IMR-90 (cell line): ENCODE data around the gene FOXO1. TPM values are rescaled to one million over a fixed set of nuclear protein-coding genes. Genes with fewer than 3 reads are reported as not detected.

Source experiments
- ATAC-seq: fragments of 200-7000 bp; cut with Tn5 transposase; 2 replicates; pipeline ENCODE4 v1.9.1; 2020; ENCODE audit warnings: low read depth, mild to moderate bottlenecking, moderate library complexity
- BruUV-seq: library from RNA; stranded (reverse); fragments of 400-500 nt; replicated peaks from 2 replicates; lab custom pipeline; 2021; lab: Mats Ljungman, UMichigan
- CTCF ChIA-PET: fragments of 300-600 bp; formaldehyde crosslinking; extraction: SDS; loops from one replicate; lab custom pipeline; 2021; ENCODE audit warnings: antibody characterized with exemption; lab: Yijun Ruan, JAX
- POLR2A ChIA-PET: fragments of 300-600 bp; sonication (Branson Sonifier 250); formaldehyde crosslinking; loops from one replicate; lab custom pipeline; 2022; ENCODE audit warnings: antibody characterized with exemption; ENCODE audit not compliant: unreplicated experiment; lab: Charles Lee
- DNase-seq: peaks from one replicate; pipeline ENCODE4 v3.0.0; 2013
- H2AFZ ChIP-seq: replicated peaks from 2 replicates; pipeline ENCODE3; 2013; ENCODE audit warnings: low read length, mild to moderate bottlenecking; ENCODE audit not compliant: poor library complexity
- H2AK5ac ChIP-seq: 2 replicates; pipeline ENCODE4 v1.6.1; 2013; ENCODE audit warnings: low read depth, low read length, inconsistent platforms
- H2AK9ac ChIP-seq: replicated peaks from 2 replicates; pipeline ENCODE3; 2013; ENCODE audit warnings: mild to moderate bottlenecking, low read depth, low read length, moderate library complexity; ENCODE audit not compliant: poor library complexity
- H2BK120ac ChIP-seq: 2 replicates; pipeline ENCODE4 v1.6.1; 2013; ENCODE audit warnings: low read depth, low read length, inconsistent platforms
- H2BK15ac ChIP-seq: 3 replicates; pipeline ENCODE4 v1.6.1; 2013; ENCODE audit warnings: low read depth, low read length, inconsistent platforms
- H2BK20ac ChIP-seq: 2 replicates; pipeline ENCODE4 v1.6.1; 2013; ENCODE audit warnings: low read depth, mild to moderate bottlenecking, inconsistent platforms, low read length, moderate library complexity
- H2BK5ac ChIP-seq: 2 replicates; pipeline ENCODE4 v1.6.1; 2013; ENCODE audit warnings: mild to moderate bottlenecking, low read depth, low read length, inconsistent platforms; ENCODE audit not compliant: poor library complexity, severe bottlenecking
- H3K14ac ChIP-seq: replicated peaks from 2 replicates; pipeline ENCODE4 v1.6.1; 2013; ENCODE audit warnings: low read depth, low read length, inconsistent platforms
- H3K18ac ChIP-seq: 2 replicates; pipeline ENCODE4 v1.6.1; 2013; ENCODE audit warnings: low read depth, low read length, control low read depth
- H3K23ac ChIP-seq: 2 replicates; pipeline ENCODE4 v1.6.1; 2013; ENCODE audit warnings: low read depth, low read length, inconsistent platforms
- H3K27ac ChIP-seq: 2 replicates; pipeline ENCODE4 v1.5.1; 2013; ENCODE audit warnings: mild to moderate bottlenecking, control low read depth, low read length; ENCODE audit not compliant: insufficient read depth
- H3K27me3 ChIP-seq: 2 replicates; pipeline ENCODE4 v1.6.1; 2013; ENCODE audit warnings: low read length; ENCODE audit not compliant: control insufficient read depth, insufficient read depth
- H3K36me3 ChIP-seq: 2 replicates; pipeline ENCODE4 v1.6.1; 2013; ENCODE audit warnings: low read length, mixed read lengths; ENCODE audit not compliant: control insufficient read depth, insufficient read depth
- H3K4ac ChIP-seq: 2 replicates; pipeline ENCODE4 v1.6.1; 2013; ENCODE audit warnings: low read depth, low read length, inconsistent platforms
- H3K4me1 ChIP-seq: 2 replicates; pipeline ENCODE4 v1.6.1; 2013; ENCODE audit warnings: low read length, mixed read lengths; ENCODE audit not compliant: control insufficient read depth, insufficient read depth
- H3K4me2 ChIP-seq: 2 replicates; pipeline ENCODE4 v1.6.1; 2013; ENCODE audit warnings: low read depth, mild to moderate bottlenecking, control low read depth, low read length, moderate library complexity
- H3K4me3 ChIP-seq: 2 replicates; pipeline ENCODE4 v1.5.1; 2013; ENCODE audit warnings: low read depth, mild to moderate bottlenecking, control low read depth, low read length, moderate library complexity; ENCODE audit not compliant: insufficient read depth
- H3K56ac ChIP-seq: 2 replicates; pipeline ENCODE4 v1.6.1; 2013; ENCODE audit warnings: low read length, inconsistent platforms; ENCODE audit not compliant: insufficient read depth; ENCODE audit errors: extremely low read depth
- H3K79me1 ChIP-seq, 2 experiments: 2 replicates each; pipeline ENCODE4 v1.6.1; 2013; ENCODE audit warnings: low read length in 2 of 2, inconsistent platforms in 1 of 2, low read depth in 1 of 2
- H3K9ac ChIP-seq: 2 replicates; pipeline ENCODE4 v1.6.1; 2013; ENCODE audit warnings: low read depth, low read length, control low read depth
- H3K9me1 ChIP-seq: 2 replicates; pipeline ENCODE4 v1.6.1; 2013; ENCODE audit warnings: low read length, inconsistent platforms; ENCODE audit not compliant: insufficient read depth
- H3K9me3 ChIP-seq: 2 replicates; pipeline ENCODE4 v1.6.1; 2013; ENCODE audit warnings: low read length; ENCODE audit not compliant: control insufficient read depth, insufficient read depth
- H4K20me1 ChIP-seq: 2 replicates; pipeline ENCODE4 v1.6.1; 2013; ENCODE audit warnings: low read length, inconsistent platforms; ENCODE audit not compliant: insufficient read depth
- H4K5ac ChIP-seq: 2 replicates; pipeline ENCODE4 v1.6.1; 2013; ENCODE audit warnings: mild to moderate bottlenecking, low read depth, low read length, control low read depth
- H4K8ac ChIP-seq, 2 experiments: 2 replicates each; pipeline ENCODE4 v1.6.1; 2013; ENCODE audit warnings: low read depth in 2 of 2, low read length in 2 of 2, control low read depth in 1 of 2, inconsistent platforms in 1 of 2
- H4K91ac ChIP-seq: 2 replicates; pipeline ENCODE4 v1.6.1; 2013; ENCODE audit warnings: low read depth, low read length, inconsistent platforms; ENCODE audit not compliant: insufficient read depth
- CEBPB ChIP-seq: IDR thresholded peaks from 2 replicates; pipeline ENCODE4 v1.6.1; 2012; ENCODE audit warnings: low read depth, low read length, improper control_type of control experiment
- MAFK ChIP-seq: IDR thresholded peaks from 2 replicates; pipeline ENCODE4 v1.6.1; 2012; ENCODE audit warnings: low read depth, low read length, improper control_type of control experiment
- MAZ ChIP-seq: IDR thresholded peaks from 2 replicates; pipeline ENCODE4 v1.6.1; 2012; ENCODE audit warnings: low read depth, mild to moderate bottlenecking, low read length, improper control_type of control experiment, moderate library complexity, borderline replicate concordance
- NFE2L2 ChIP-seq: fragments of 150-350 bp; IDR thresholded peaks from 2 replicates; pipeline ENCODE4 v1.6.1; 2016; ENCODE audit warnings: low read depth, mild to moderate bottlenecking, low read length
- POLR2A ChIP-seq: IDR thresholded peaks from 2 replicates; pipeline ENCODE4 v1.6.1; 2012; ENCODE audit warnings: mild to moderate bottlenecking, low read depth, low read length
- RAD21 ChIP-seq: IDR thresholded peaks from 2 replicates; pipeline ENCODE4 v1.6.1; 2012; ENCODE audit warnings: low read length, improper control_type of control experiment
- RFX5 ChIP-seq: IDR thresholded peaks from 2 replicates; pipeline ENCODE4 v1.8.0; 2012; ENCODE audit warnings: low read depth, mild to moderate bottlenecking, low read length, moderate library complexity
- WGBS, 2 experiments: methylation state at CpG; one replicate each; pipeline versions ENCODE4 v1.1.5 to v1.1.7; 2013; ENCODE audit warnings: missing lambda C conversion rate in 2 of 2; ENCODE audit not compliant: insufficient read length in 1 of 2; ENCODE audit errors: extremely low coverage in 2 of 2; 5-methylcytosine and 5-hydroxymethylcytosine counted together
- dilution Hi-C: fragments of 300-500 bp; cut with HindIII; formaldehyde crosslinking; loops from one replicate; pipeline ENCODE4 v1.14.3; 2018; ENCODE audit warnings: low sequenced_read_pairs; ENCODE audit not compliant: unreplicated experiment
- in situ Hi-C: fragments of 300-500 bp; cut with MboI; formaldehyde crosslinking; loops from 3 replicates; pipeline ENCODE4 v1.14.3; 2019; ENCODE audit warnings: low sequenced_read_pairs, inconsistent platforms, mixed read lengths
- intact Hi-C: fragments of 100-400 bp; cut with micrococcal nuclease; formaldehyde crosslinking; loops from 2 replicates; pipeline ENCODE4 v1.10.0; 2022
- polyA plus RNA-seq, 3 experiments: library from polyadenylated mRNA; depleted of rRNA; stranded (reverse); fragments of >200 nt; gene quantifications; 2 replicates each; pipeline ENCODE4 v1.2.3, GENCODE V29; 2012; ENCODE audit warnings: low replicate concordance in 1 of 3
- total RNA-seq: library from RNA; depleted of rRNA; stranded (reverse); fragments of >200 nt; gene quantifications from 2 replicates; pipeline ENCODE4 v1.2.3, GENCODE V29; 2012
- TF ChIP-seq, protein P1 (sequence below): fragments of 150-350 bp; IDR thresholded peaks from 2 replicates; pipeline ENCODE4 v1.6.1; 2017; ENCODE audit warnings: mild to moderate bottlenecking, antibody characterized with exemption, low read length, low read depth

Gene FOXO1
- total and polyA plus RNA-seq, 2 of the 4 experiments (the other 2 are of a cell fraction), result 0.12 to 0.18 TPM

DNA sequence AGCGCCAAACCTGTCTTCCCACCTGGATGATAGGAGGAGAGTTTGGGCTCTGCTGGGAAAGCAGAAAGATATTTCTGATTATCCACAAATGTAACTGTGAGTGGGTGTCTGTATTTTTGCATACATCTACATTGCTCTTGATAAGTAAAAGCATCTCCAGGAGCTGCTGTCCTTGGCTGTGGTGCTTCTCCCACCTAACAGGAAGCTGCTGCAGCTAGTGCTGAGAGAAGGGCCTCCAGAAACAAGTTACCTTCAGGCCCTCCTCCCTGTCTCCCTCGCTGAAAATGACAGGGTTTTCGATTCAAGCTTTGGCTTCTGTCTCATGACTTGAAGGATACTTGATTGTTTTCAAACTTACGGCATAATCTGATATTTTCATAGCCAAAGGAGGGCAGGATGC, 90.1 kb downstream of the FOXO1 start:
- TF ChIP-seq RFX5 (no peak), MAZ (no peak), POLR2A (no peak), MAFK (no peak), NFE2L2 (no peak), RAD21 (no peak), CEBPB (no peak)
- TF ChIP-seq, protein P1, sequence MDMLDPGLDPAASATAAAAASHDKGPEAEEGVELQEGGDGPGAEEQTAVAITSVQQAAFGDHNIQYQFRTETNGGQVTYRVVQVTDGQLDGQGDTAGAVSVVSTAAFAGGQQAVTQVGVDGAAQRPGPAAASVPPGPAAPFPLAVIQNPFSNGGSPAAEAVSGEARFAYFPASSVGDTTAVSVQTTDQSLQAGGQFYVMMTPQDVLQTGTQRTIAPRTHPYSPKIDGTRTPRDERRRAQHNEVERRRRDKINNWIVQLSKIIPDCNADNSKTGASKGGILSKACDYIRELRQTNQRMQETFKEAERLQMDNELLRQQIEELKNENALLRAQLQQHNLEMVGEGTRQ, result no peak

More for the DNA sequence above, 90.1 kb downstream of the FOXO1 start:
- H3K18ac ChIP-seq, result no peak overlapping the region
- no peak overlapping the region for H3K27ac ChIP-seq
- H2AK5ac ChIP-seq, result no peak overlapping the region
- no peak overlapping the region for H2AFZ ChIP-seq
- H3K4ac ChIP-seq, result no peak overlapping the region
- no peaks in the 10 kb centered on the region for H3K79me1 ChIP-seq
- CTCF ChIA-PET, result no interaction called here
- no peak overlapping the region for H3K14ac ChIP-seq
- POLR2A ChIA-PET, result no interaction called here
- intact Hi-C loops (no loop called here), dilution Hi-C loops (no loop called here), in situ Hi-C loops (no loop called here)
- H4K8ac ChIP-seq, result no peak overlapping the region
- H3K56ac ChIP-seq, result no peak overlapping the region
- H3K9me3 ChIP-seq, result no peaks in the 10 kb centered on the region
- no peak overlapping the region for H2BK15ac ChIP-seq
- H3K9me1 ChIP-seq, result no peaks in the 10 kb centered on the region
- no peak overlapping the region for H2BK5ac ChIP-seq
- no peak overlapping the region for H4K91ac ChIP-seq
- no peak overlapping the region for H3K9ac ChIP-seq
- H3K23ac ChIP-seq, result no peak overlapping the region
- no peak overlapping the region for H2BK20ac ChIP-seq
- no TSS peak for BruUV-seq
- no peak overlapping the region for H2AK9ac ChIP-seq
- H4K20me1 ChIP-seq, result no peaks in the 10 kb centered on the region
- H3K27me3 ChIP-seq, result no peaks in the 10 kb centered on the region
- no peak for DNase-seq
- no peak overlapping the region for H2BK120ac ChIP-seq
- H3K4me2 ChIP-seq, result no peak overlapping the region
- WGBS, 2 experiments, result no CpG with 5 or more reads among the region's 4 CpGs
- no peak overlapping the region for H3K4me3 ChIP-seq
- no peak overlapping the region for H4K5ac ChIP-seq
- no peak for ATAC-seq
- no peaks in the 10 kb centered on the region for H3K36me3 ChIP-seq
- H3K4me1 ChIP-seq, result no peaks in the 10 kb centered on the region
